Measurements from ENCODE around the gene F8. TPM values are rescaled to one million over a fixed set of nuclear protein-coding genes. Genes with fewer than 3 reads are reported as not detected.
A peak's percentile ranks its signal among the peaks of the same experiment; 100 is the strongest.

F8 gene
- total and polyA plus RNA-seq, 2 donors from 2014 or later = 15.1 to 41.3 TPM

GRCh38 chrX:154806837-154807501, 215.6 kb downstream of the F8 start:
- H3K36me3 ChIP-seq (ENCODE audit: control insufficient read depth in 2 of 3, insufficient read depth in 3 of 3, low read length in 3 of 3) = no peaks in the 10 kb centered on the region
- TF ChIP-seq CTCF (IDR thresholded peaks at IDR 0.05; ENCODE audit: borderline replicate concordance, extremely low read depth, insufficient read depth) = no peak
- no peak for DNase-seq
- H3K9ac ChIP-seq (ENCODE audit: low read length in 3 of 3) = no peak overlapping the region
- no peaks in the 10 kb centered on the region for H3K27me3 ChIP-seq (ENCODE audit: control insufficient read depth, insufficient read depth, low read length)
- no peaks in the 10 kb centered on the region for H3K9me3 ChIP-seq (ENCODE audit: control insufficient read depth in 2 of 3, insufficient read depth in 1 of 3, low read length in 3 of 3)
- FAIRE-seq = no peak
- peaks cover 0 to 8% (median 0%) of the 10 kb centered on the region in 3 donors for H3K4me1 ChIP-seq (ENCODE audit: control insufficient read depth in 2 of 3, insufficient read depth in 2 of 3, low read depth in 1 of 3, low read length in 3 of 3)
- intact Hi-C loops (cut with DNase I) = no loop called here
- no peak overlapping the region for H3K4me3 ChIP-seq (ENCODE audit: low read length in 3 of 3)
- H3K27ac ChIP-seq (ENCODE audit: low read depth in 2 of 2, low read length in 2 of 2) = no peak overlapping the region

- Histone ChIP-seq H3K9me3 (ENCODE audit: control insufficient read depth in 2 of 3, insufficient read depth in 1 of 3, low read length in 3 of 3) (no peaks in the 10 kb centered on the region), H3K27ac (ENCODE audit: low read depth in 2 of 2, low read length in 2 of 2) (peak overlapping the region; percentile 51 to 53), H3K9ac (ENCODE audit: low read length in 3 of 3) (peak overlapping the region in 1 of 3 donors; percentile 11), H3K4me3 (ENCODE audit: low read length in 3 of 3) (peak overlapping the region; percentile 40 to 74 (median 50)), H3K27me3 (ENCODE audit: control insufficient read depth, insufficient read depth, low read length) (no peaks in the 10 kb centered on the region), H3K4me1 (ENCODE audit: control insufficient read depth in 2 of 3, insufficient read depth in 2 of 3, low read depth in 1 of 3, low read length in 3 of 3) (peaks cover 0 to 8% (median 3%) of the 10 kb centered on the region in 3 donors), H3K36me3 (ENCODE audit: control insufficient read depth in 2 of 3, insufficient read depth in 3 of 3, low read length in 3 of 3) (no peaks in the 10 kb centered on the region)
- DNase-seq (no peak), FAIRE-seq (no peak)
- no peak for TF ChIP-seq CTCF (IDR thresholded peaks at IDR 0.05; ENCODE audit: borderline replicate concordance, extremely low read depth, insufficient read depth)
- intact Hi-C loops (cut with DNase I) = no loop called here
Observed at GRCh38 chrX:154805696-154806091, 216.8 kb downstream of the F8 start.

- no peak for FAIRE-seq
- peak within 1 kb of the TSS; percentile 60 to 63 for H3K27ac ChIP-seq (ENCODE audit: low read depth in 2 of 2, low read length in 2 of 2)
Observed at GRCh38 chrX:154804957-154805695, 217.4 kb downstream of the F8 start, which contains the start of gene MPP1. Gene MPP1 (minus strand): TSS chrX:154805485. CDS start chrX:154805373, 112 bp downstream.

More at GRCh38 chrX:154804957-154805695, 217.4 kb downstream of the F8 start, which contains the start of gene MPP1:
- DNase-seq = peak; percentile 76 to 89 (median 82)
- intact Hi-C loops (cut with DNase I) = no loop called here
- Histone ChIP-seq H3K27me3 (ENCODE audit: control insufficient read depth, insufficient read depth, low read length) (no peaks in the 10 kb centered on the region), H3K9ac (ENCODE audit: low read length in 3 of 3) (peak within 1 kb of the TSS; percentile 9 to 69 (median 39)), H3K4me3 (ENCODE audit: low read length in 3 of 3) (peak within 1 kb of the TSS; percentile 54 to 74 (median 71)), H3K36me3 (ENCODE audit: control insufficient read depth in 2 of 3, insufficient read depth in 3 of 3, low read length in 3 of 3) (no peaks in the 10 kb centered on the region), H3K9me3 (ENCODE audit: control insufficient read depth in 2 of 3, insufficient read depth in 1 of 3, low read length in 3 of 3) (no peaks in the 10 kb centered on the region), H3K4me1 (ENCODE audit: control insufficient read depth in 2 of 3, insufficient read depth in 2 of 3, low read depth in 1 of 3, low read length in 3 of 3) (peaks cover 0 to 11% (median 3%) of the 10 kb centered on the region in 3 donors)
- TF ChIP-seq CTCF (IDR thresholded peaks at IDR 0.05; ENCODE audit: borderline replicate concordance, extremely low read depth, insufficient read depth) = no peak

Measured in kidney (tissue), 14 donors.